GM12872 (cell line): ENCODE results near the gene FABP7.

Experiments
- CTCF ChIP-seq: IDR thresholded peaks from 3 replicates; pipeline ENCODE4 v1.5.1; 2011; ENCODE audit warnings: low read depth, mild to moderate bottlenecking, low read length, moderate library complexity; ENCODE audit not compliant: insufficient read depth

The FABP7 gene

DNA sequence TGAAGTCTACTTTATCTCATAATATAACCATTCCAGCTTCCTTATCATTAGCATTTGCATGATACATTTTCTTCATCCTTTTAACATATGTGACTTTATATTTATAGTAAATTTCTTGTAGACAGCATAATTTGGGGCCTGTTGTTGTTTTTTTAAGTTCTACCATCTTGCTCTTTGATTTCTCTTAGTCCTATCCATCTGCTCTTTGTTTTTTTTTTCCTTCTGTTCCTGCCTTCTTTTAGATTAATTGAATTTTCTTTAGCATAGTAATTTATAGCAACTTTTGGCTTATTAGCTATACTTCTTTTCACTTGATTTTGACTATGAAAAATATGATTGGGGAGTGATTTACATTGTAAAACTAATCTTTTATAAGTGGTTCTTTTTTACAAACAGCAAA is 19.2 kb upstream of the FABP7 start:
- no peak for TF ChIP-seq CTCF

GRCh38 chr6:122766256-122766655 is 13.3 kb upstream of the FABP7 start:
- no peak for TF ChIP-seq CTCF

GRCh38 chr6:122770835-122771601 is 8.5 kb upstream of the FABP7 start:
- no peak for TF ChIP-seq CTCF

- no peak for TF ChIP-seq CTCF
Measured at GRCh38 chr6:122772724-122773415, 6.6 kb upstream of the FABP7 start.

- no peak for TF ChIP-seq CTCF
Measured at GRCh38 chr6:122775975-122776374, 3.5 kb upstream of the FABP7 start.

DNA sequence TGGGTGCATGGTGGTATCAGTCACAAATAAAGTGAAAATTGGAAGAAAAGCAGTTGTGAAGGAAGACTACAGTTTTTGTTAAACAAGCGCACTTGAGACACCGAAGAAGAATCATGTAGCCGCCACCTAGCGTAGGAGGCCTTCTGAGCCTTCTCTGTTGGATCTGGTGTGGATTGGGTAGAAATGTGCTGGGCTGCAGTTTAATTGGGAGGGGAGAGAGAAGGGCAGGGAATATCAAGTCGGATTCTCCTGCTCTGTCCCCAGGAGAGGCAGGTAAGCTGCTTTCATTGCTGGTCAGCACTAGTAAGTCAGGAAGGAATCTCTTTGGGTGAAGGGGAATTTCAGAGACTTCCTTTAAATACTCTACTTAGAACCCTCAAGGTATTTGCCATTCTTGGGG is 1.2 kb upstream of the FABP7 start:
- no peak for TF ChIP-seq CTCF

GRCh38 chr6:122778985-122779661 is 393 bp upstream of the FABP7 start:
- TF ChIP-seq CTCF: no peak
